OCI-LY3 (cell line): ENCODE results near the gene TRUB2.
A peak's percentile ranks its signal among the peaks of the same experiment; 100 is the strongest.

Source experiments
- H2AFZ ChIP-seq: fragments of 200-600, 300-600 bp; shearing (Covaris generic); 2 replicates; pipeline ENCODE4 v1.6.0; 2014; ENCODE audit warnings: antibody characterized with exemption, low read depth, low read length
- H3K27ac ChIP-seq: fragments of 200-600, 300-600 bp; sonication (generic); 2 replicates; pipeline ENCODE4 v1.5.1; 2014; ENCODE audit warnings: mild to moderate bottlenecking, low read length, moderate library complexity, mixed read lengths
- H3K27me3 ChIP-seq: fragments of 200-600, 300-600 bp; sonication (generic); 2 replicates; pipeline ENCODE4 v1.6.1; 2014; ENCODE audit warnings: low read depth, low read length, mixed read lengths
- H3K36me3 ChIP-seq: fragments of 200-600, 300-600 bp; sonication (generic); replicated peaks from 2 replicates; pipeline ENCODE3; 2014; ENCODE audit warnings: low read depth, low read length, mixed read lengths
- H3K4me1 ChIP-seq: fragments of 300-600, 200-600 bp; sonication (generic); 2 replicates; pipeline ENCODE4 v1.6.1; 2014; ENCODE audit warnings: low read length, mixed read lengths
- H3K4me2 ChIP-seq: fragments of 200-600, 300-600 bp; sonication (generic); 2 replicates; pipeline ENCODE4 v1.6.1; 2014; ENCODE audit warnings: low read length, mixed read lengths
- H3K4me3 ChIP-seq: fragments of 300-600, 200-600 bp; sonication (generic); 2 replicates; pipeline ENCODE4 v1.5.1; 2014; ENCODE audit warnings: antibody characterized with exemption, mild to moderate bottlenecking, low read length, moderate library complexity
- H3K79me2 ChIP-seq: fragments of 300-600, 200-600 bp; shearing (Covaris generic); 2 replicates; pipeline ENCODE4 v1.6.1; 2014; ENCODE audit warnings: mild to moderate bottlenecking, low read length, mixed read lengths
- H3K9ac ChIP-seq: fragments of 300-600, 200-600 bp; shearing (Covaris generic); 2 replicates; pipeline ENCODE4 v1.6.0; 2014; ENCODE audit warnings: mild to moderate bottlenecking, low read length, moderate library complexity
- H3K9me3 ChIP-seq: fragments of 200-600, 300-600 bp; shearing (Covaris generic); 2 replicates; pipeline ENCODE4 v1.6.1; 2014; ENCODE audit warnings: low read length, mixed read lengths; ENCODE audit not compliant: insufficient read depth
- H4K20me1 ChIP-seq: fragments of 200-600, 300-600 bp; sonication (generic); 2 replicates; pipeline ENCODE4 v1.6.1; 2016; ENCODE audit warnings: low read length, mixed read lengths; ENCODE audit not compliant: insufficient read depth
- CTCF ChIP-seq: fragments of 200-600, 300-600 bp; sonication (generic); IDR thresholded peaks from 2 replicates; pipeline ENCODE4 v1.5.1; 2014; ENCODE audit warnings: antibody characterized with exemption, low read length, low read depth
- EZH2phosphoT487 ChIP-seq: fragments of 200-600 bp; shearing (Covaris generic); IDR thresholded peaks from 2 replicates; pipeline ENCODE4 v1.6.1; 2018; ENCODE audit warnings: antibody characterized with exemption, mixed run types, low read depth

TRUB2 gene

DNA sequence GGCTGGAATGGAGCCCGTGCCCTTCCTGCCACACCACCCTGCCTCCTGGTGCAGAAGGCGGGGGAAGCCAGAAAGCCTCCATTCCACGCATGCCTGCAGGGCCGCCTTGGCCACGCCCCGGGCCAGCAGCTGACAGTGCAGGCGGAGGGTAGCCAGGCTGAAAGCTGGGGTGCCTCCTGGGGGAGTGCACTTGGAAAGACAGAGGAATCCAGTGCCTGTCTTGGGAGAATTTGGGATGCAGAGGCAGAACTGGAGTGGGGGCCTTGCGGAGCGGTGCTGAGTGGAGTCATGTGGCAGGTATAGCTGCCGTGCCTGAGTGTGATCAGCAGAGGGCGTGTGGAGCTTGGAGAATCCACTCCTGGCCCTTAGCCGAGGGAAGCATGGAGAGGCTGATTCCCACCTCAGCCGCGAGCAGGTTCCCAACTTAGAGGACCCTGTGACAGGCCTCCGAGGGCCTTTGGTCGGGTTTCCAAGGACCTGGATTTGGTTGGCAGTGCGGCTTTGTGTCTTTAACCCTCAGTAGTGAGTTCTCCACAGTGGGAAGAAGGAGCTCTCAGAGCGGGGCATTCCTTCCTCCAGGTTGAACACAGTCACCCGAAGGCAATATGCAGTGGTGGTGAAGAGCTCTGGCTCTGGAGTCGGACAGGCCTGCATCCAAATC, 39.9 kb upstream of the TRUB2 start:
- Histone ChIP-seq H3K36me3 (no peaks in the 10 kb centered on the region), H3K4me2 (peak overlapping the region; percentile 74), H3K27ac (no peak overlapping the region), H3K9me3 (no peaks in the 10 kb centered on the region), H3K79me2 (no peaks in the 10 kb centered on the region), H3K27me3 (no peaks in the 10 kb centered on the region), H3K9ac (peak overlapping the region; percentile 44), H3K4me3 (peak overlapping the region; percentile 74), H2AFZ (peak overlapping the region; percentile 64; the same call in 1 of the 2 replicates), H4K20me1 (no peaks in the 10 kb centered on the region), H3K4me1 (peaks cover 12% of the 10 kb centered on the region)
- TF ChIP-seq CTCF, result peak; percentile 86
- no peak for TF ChIP-seq EZH2phosphoT487

- Histone ChIP-seq H3K79me2 (no peaks in the 10 kb centered on the region), H3K4me2 (peak overlapping the region; percentile 74), H3K9me3 (no peaks in the 10 kb centered on the region), H3K4me3 (peak overlapping the region; percentile 74), H4K20me1 (no peaks in the 10 kb centered on the region), H3K9ac (0 out of 2 replicates have a peak overlapping the region, but pooled peaks have one; percentile 44), H3K4me1 (peaks cover 12% of the 10 kb centered on the region), H3K36me3 (no peaks in the 10 kb centered on the region), H3K27ac (no peak overlapping the region), H3K27me3 (no peaks in the 10 kb centered on the region), H2AFZ (peak overlapping the region; percentile 64; the same call in 1 of the 2 replicates)
- no peak for TF ChIP-seq CTCF
- no peak for TF ChIP-seq EZH2phosphoT487
These were observed 39.2 kb upstream of the TRUB2 start for GRCh38 chr9:128361296-128361985.

DNA sequence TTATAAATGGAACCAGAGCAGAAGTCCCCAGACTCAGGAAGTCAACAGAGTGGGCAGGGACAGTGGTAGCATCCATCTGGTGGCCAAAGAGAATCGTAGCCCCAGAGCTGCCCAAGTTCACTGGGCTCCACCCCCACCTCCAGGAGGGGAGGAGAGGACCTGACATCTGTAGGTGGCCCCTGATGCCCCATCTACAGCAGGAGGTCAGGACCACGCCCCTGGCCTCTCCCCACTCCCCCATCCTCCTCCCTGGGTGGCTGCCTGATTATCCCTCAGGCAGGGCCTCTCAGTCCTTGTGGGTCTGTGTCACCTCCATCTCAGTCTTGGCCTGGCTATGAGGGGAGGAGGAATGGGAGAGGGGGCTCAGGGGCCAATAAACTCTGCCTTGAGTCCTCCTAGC, 38.6 kb upstream of the TRUB2 start:
- Histone ChIP-seq H2AFZ (no peak overlapping the region), H3K9ac (no peak overlapping the region)

More for the DNA sequence above, 38.6 kb upstream of the TRUB2 start:
- Histone ChIP-seq H3K27ac (no peak overlapping the region), H3K79me2 (no peaks in the 10 kb centered on the region), H3K9me3 (no peaks in the 10 kb centered on the region), H3K27me3 (no peaks in the 10 kb centered on the region), H3K4me1 (peaks cover 12% of the 10 kb centered on the region), H4K20me1 (no peaks in the 10 kb centered on the region), H3K36me3 (peaks cover 3% of the 10 kb centered on the region), H3K4me2 (no peak overlapping the region), H3K4me3 (no peak overlapping the region)
- TF ChIP-seq EZH2phosphoT487 (no peak), CTCF (no peak)
